ENCODE results near the gene TPI1. TPM values are rescaled to one million over a fixed set of nuclear protein-coding genes. Genes with fewer than 3 reads are reported as not detected.

Gene TPI1
- total RNA-seq, 2 donors from 2014 or later, result 642 to 858 TPM

- DNase-seq (peak; percentile 30), ATAC-seq (no peak)
- intact Hi-C loops (cut with DNase I), result loop anchor here (5.0 to 10.0 kb wide), 3 partner anchors 72 to 212 kb away; partner anchors contain the start of gene MLF2 (in 2 of the 2)
Measured at GRCh38 chr12:6826734-6827436, 40.4 kb upstream of the TPI1 start.

GRCh38 chr12:6827437-6827911 is 39.9 kb upstream of the TPI1 start:
- intact Hi-C loops (cut with DNase I), result loop anchor here (5.0 to 10.0 kb wide), 3 partner anchors 73 to 213 kb away; partner anchors contain the start of gene MLF2 (in 2 of the 2)
- peak; percentile 91 for DNase-seq
- ATAC-seq, result peak; percentile 53 to 56

GRCh38 chr12:6827982-6828780 is 39.1 kb upstream of the TPI1 start, which contains the start of gene P3H3:
Gene P3H3, plus strand, starts transcription at chr12:6828407. Its CDS starts 34 bp downstream, at chr12:6828441.
- DNase-seq (peak; percentile 41), ATAC-seq (peak; percentile 21 to 23)
- intact Hi-C loops (cut with DNase I), result loop anchor here (5.0 to 10.0 kb wide), 3 partner anchors 73 to 213 kb away; partner anchors contain the start of gene MLF2 (in 2 of the 2)

- ATAC-seq (peak; percentile 37 to 42), DNase-seq (peak; percentile 63)
- intact Hi-C loops (cut with DNase I), result loop anchor here (5.0 to 10.0 kb wide), 3 partner anchors 74 to 214 kb away; partner anchors contain the start of gene MLF2 (in 2 of the 2)
Measured at GRCh38 chr12:6828781-6829535, 38.4 kb upstream of the TPI1 start.

- DNase-seq (no peak), ATAC-seq (peak; percentile 3 to 7)
- intact Hi-C loops (cut with DNase I), result loop anchor here (5.0 to 10.0 kb wide), 3 partner anchors 75 to 215 kb away; partner anchors contain the start of gene MLF2 (in 2 of the 2)
Measured at GRCh38 chr12:6829536-6830220, 37.7 kb upstream of the TPI1 start.

GRCh38 chr12:6830286-6830890 is 36.9 kb upstream of the TPI1 start:
- DNase-seq (no peak), ATAC-seq (no peak)
- intact Hi-C loops (cut with DNase I), result no loop called here

GRCh38 chr12:6830999-6831398 is 36.3 kb upstream of the TPI1 start:
- ATAC-seq (no peak), DNase-seq (no peak)
- intact Hi-C loops (cut with DNase I), result no loop called here

GRCh38 chr12:6831450-6831995 is 35.8 kb upstream of the TPI1 start:
- intact Hi-C loops (cut with DNase I), result no loop called here
- DNase-seq, result no peak
- no peak for ATAC-seq

- intact Hi-C loops (cut with DNase I), result no loop called here
- DNase-seq (no peak), ATAC-seq (no peak)
Measured at GRCh38 chr12:6832125-6832524, 35.2 kb upstream of the TPI1 start.

- intact Hi-C loops (cut with DNase I), result no loop called here
- DNase-seq, result no peak
- ATAC-seq, result peak; percentile 12 to 16
Measured at GRCh38 chr12:6833189-6833890, 34.0 kb upstream of the TPI1 start.

GRCh38 chr12:6834254-6834653 is 33.1 kb upstream of the TPI1 start:
- DNase-seq (no peak), ATAC-seq (no peak)
- intact Hi-C loops (cut with DNase I), result no loop called here

GRCh38 chr12:6834873-6835272 is 32.5 kb upstream of the TPI1 start:
- DNase-seq (no peak), ATAC-seq (no peak)
- intact Hi-C loops (cut with DNase I), result no loop called here

GRCh38 chr12:6836851-6837250 is 30.5 kb upstream of the TPI1 start:
- ATAC-seq, result no peak
- DNase-seq, result no peak
- intact Hi-C loops (cut with DNase I), result no loop called here

- intact Hi-C loops (cut with DNase I), result no loop called here
Measured at GRCh38 chr12:6837370-6838060, 29.8 kb upstream of the TPI1 start.

GRCh38 chr12:6838854-6839253 is 28.5 kb upstream of the TPI1 start:
- intact Hi-C loops (cut with DNase I), result no loop called here
- ATAC-seq (no peak), DNase-seq (no peak)

More at GRCh38 chr12:6837370-6838060, 29.8 kb upstream of the TPI1 start:
- no peak for ATAC-seq
- DNase-seq, result no peak

GRCh38 chr12:6839482-6840201 is 27.7 kb upstream of the TPI1 start:
- intact Hi-C loops (cut with DNase I), result no loop called here
- DNase-seq, result no peak
- ATAC-seq, result no peak
